ENCODE results near the gene TPST1. TPM values are rescaled to one million over a fixed set of nuclear protein-coding genes. Genes with fewer than 3 reads are reported as not detected.

TPST1 gene
- total RNA-seq, 3 donors from 2014 or later = 1.1 to 2.0 (median 1.4) TPM

GRCh38 chr7:66178258-66178657, 26.9 kb upstream of the TPST1 start:
- no peaks in the 10 kb centered on the region for H3K36me3 Mint-ChIP-seq (ENCODE audit: insufficient read depth)
- H3K4me3 Mint-ChIP-seq = no peak overlapping the region
- no peak for ATAC-seq
- H3K4me1 Mint-ChIP-seq (ENCODE audit: low read depth) = no peaks in the 10 kb centered on the region
- no peak for DNase-seq
- H3K27me3 Mint-ChIP-seq (ENCODE audit: low read depth) = no peaks in the 10 kb centered on the region
- H3K9me3 Mint-ChIP-seq = no peaks in the 10 kb centered on the region

DNA sequence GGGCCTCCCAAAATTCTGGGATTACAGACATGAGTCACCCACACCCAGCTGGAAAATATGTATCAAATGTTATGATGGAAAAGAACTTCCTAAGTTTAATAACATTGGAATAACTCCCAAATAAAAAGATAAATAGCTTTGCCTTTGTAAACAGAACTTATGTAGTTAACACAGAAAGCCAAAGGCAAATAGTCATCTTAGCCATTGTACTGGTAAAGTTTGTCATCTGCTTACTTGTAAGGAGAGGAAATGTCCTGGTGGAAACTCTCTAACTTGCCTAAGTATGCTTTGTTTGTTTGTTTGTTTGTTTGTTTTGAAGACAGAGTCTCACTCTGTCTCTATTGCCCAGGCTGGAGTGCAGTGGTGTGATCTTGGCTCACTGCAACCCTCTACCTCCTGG, 23.8 kb upstream of the TPST1 start:
- DNase-seq = no peak
- H3K27me3 Mint-ChIP-seq (ENCODE audit: low read depth) = no peaks in the 10 kb centered on the region
- ATAC-seq = no peak
- no peaks in the 10 kb centered on the region for H3K9me3 Mint-ChIP-seq
- H3K4me3 Mint-ChIP-seq = no peak overlapping the region
- H3K36me3 Mint-ChIP-seq (ENCODE audit: insufficient read depth) = no peaks in the 10 kb centered on the region
- no peaks in the 10 kb centered on the region for H3K4me1 Mint-ChIP-seq (ENCODE audit: low read depth)

DNA sequence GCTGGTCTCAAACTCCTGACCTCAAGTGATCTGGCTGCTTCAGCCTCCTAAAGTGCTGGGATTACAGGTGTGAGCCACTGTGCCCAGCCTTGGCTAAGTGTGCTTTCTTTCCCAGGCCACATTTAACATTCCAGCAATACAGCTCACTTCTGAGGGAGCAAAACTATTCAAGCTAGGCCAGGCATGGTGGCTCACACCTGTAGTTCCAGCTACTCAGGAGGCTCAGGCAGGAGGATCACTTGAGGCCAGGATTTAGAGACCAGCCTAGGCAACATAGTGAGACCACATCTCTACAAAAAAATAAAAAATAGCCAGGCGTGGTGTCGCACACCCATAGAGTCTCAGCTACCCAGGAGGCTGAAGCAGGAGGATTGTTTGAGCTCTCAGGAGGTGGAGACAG, 23.3 kb upstream of the TPST1 start:
- Mint-ChIP-seq H3K27me3 (ENCODE audit: low read depth) (no peaks in the 10 kb centered on the region), H3K9me3 (no peaks in the 10 kb centered on the region), H3K36me3 (ENCODE audit: insufficient read depth) (no peaks in the 10 kb centered on the region), H3K4me3 (no peak overlapping the region), H3K4me1 (ENCODE audit: low read depth) (no peaks in the 10 kb centered on the region)
- no peak for DNase-seq
- no peak for ATAC-seq

- ATAC-seq (no peak), DNase-seq (no peak)
- Mint-ChIP-seq H3K9me3 (no peaks in the 10 kb centered on the region), H3K4me1 (ENCODE audit: low read depth) (no peaks in the 10 kb centered on the region), H3K4me3 (no peak overlapping the region), H3K36me3 (ENCODE audit: insufficient read depth) (no peaks in the 10 kb centered on the region), H3K27me3 (ENCODE audit: low read depth) (peaks cover 3% of the 10 kb centered on the region)
Observed at GRCh38 chr7:66182920-66183319, 22.2 kb upstream of the TPST1 start.

DNA sequence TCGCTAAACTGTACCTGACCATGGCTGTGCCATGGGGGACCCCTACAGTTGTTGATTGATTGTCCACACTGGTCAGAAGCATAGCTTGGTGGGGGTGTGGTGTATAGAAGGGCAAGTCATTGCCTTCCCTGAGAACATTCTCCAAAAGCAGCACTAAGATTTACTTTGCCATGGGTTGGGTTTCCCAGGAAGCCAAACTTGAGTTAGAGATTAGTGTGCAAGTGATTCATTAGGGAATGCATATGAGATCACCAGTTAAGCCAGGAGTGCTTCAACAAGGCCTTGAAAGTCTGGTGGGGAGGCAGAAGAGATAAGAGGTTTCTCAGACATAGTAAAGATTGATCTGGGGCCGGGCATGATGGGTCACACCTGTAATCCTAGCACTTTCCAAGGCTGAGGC, 21.4 kb upstream of the TPST1 start:
- DNase-seq (no peak), ATAC-seq (no peak)
- H3K4me3 Mint-ChIP-seq = no peak overlapping the region
- H3K27me3 Mint-ChIP-seq (ENCODE audit: low read depth) = peaks cover 5% of the 10 kb centered on the region
- no peaks in the 10 kb centered on the region for H3K36me3 Mint-ChIP-seq (ENCODE audit: insufficient read depth)
- H3K4me1 Mint-ChIP-seq (ENCODE audit: low read depth) = no peaks in the 10 kb centered on the region
- H3K9me3 Mint-ChIP-seq = no peaks in the 10 kb centered on the region

- peaks cover 9% of the 10 kb centered on the region for H3K27me3 Mint-ChIP-seq (ENCODE audit: low read depth)
- H3K9me3 Mint-ChIP-seq = no peaks in the 10 kb centered on the region
- H3K4me3 Mint-ChIP-seq = no peak overlapping the region
- H3K4me1 Mint-ChIP-seq (ENCODE audit: low read depth) = no peaks in the 10 kb centered on the region
- no peaks in the 10 kb centered on the region for H3K36me3 Mint-ChIP-seq (ENCODE audit: insufficient read depth)
- DNase-seq (no peak), ATAC-seq (no peak)
Observed at GRCh38 chr7:66185680-66186187, 19.4 kb upstream of the TPST1 start.

DNA sequence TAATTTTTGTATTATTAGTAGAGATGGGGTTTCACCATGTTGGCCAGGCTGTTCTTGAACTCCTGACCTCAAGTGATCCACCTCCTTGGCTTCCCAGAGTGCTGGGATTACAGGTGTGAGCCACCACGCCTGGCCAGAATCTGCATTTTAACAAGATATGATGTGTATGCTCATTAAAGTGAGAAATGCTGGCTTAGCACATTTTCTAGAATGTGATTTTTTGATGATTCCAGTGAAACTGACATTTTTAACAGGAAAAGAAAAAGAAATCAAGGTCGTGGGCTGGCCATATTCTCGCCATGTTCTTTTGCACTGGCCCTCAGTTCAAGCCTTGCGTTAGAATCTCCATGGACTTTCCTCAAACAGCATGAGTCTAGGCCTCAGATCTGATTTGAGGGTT, 18.1 kb upstream of the TPST1 start:
- Mint-ChIP-seq H3K4me3 (no peak overlapping the region), H3K27me3 (ENCODE audit: low read depth) (peaks cover 9% of the 10 kb centered on the region), H3K36me3 (ENCODE audit: insufficient read depth) (no peaks in the 10 kb centered on the region), H3K4me1 (ENCODE audit: low read depth) (no peaks in the 10 kb centered on the region), H3K9me3 (no peaks in the 10 kb centered on the region)
- DNase-seq (no peak), ATAC-seq (no peak)

GRCh38 chr7:66187905-66188304, 17.2 kb upstream of the TPST1 start:
- Mint-ChIP-seq H3K9me3 (no peaks in the 10 kb centered on the region), H3K4me1 (ENCODE audit: low read depth) (no peaks in the 10 kb centered on the region), H3K36me3 (ENCODE audit: insufficient read depth) (no peaks in the 10 kb centered on the region), H3K4me3 (no peak overlapping the region), H3K27me3 (ENCODE audit: low read depth) (peaks cover 9% of the 10 kb centered on the region)
- no peak for ATAC-seq
- no peak for DNase-seq

DNA sequence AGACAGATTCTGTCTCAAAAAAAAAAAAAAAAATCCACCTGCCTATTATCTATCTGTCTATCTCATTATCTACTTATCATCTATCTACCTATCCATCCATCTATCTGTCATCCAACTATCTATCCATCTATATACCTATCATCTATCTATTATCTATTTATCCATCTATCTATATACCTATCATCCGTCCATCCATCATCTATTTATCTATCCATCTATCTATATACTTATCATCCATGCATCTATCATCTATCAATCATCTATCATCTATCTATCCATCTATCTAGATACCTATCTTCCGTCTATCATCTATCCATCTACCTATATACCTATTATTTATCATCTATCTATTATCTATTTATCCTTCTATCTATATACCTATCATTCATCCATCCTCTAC, 16.5 kb upstream of the TPST1 start:
- Mint-ChIP-seq H3K27me3 (ENCODE audit: low read depth) (peaks cover 9% of the 10 kb centered on the region), H3K36me3 (ENCODE audit: insufficient read depth) (no peaks in the 10 kb centered on the region), H3K9me3 (no peaks in the 10 kb centered on the region), H3K4me1 (ENCODE audit: low read depth) (no peaks in the 10 kb centered on the region), H3K4me3 (no peak overlapping the region)
- ATAC-seq (no peak), DNase-seq (no peak)

DNA sequence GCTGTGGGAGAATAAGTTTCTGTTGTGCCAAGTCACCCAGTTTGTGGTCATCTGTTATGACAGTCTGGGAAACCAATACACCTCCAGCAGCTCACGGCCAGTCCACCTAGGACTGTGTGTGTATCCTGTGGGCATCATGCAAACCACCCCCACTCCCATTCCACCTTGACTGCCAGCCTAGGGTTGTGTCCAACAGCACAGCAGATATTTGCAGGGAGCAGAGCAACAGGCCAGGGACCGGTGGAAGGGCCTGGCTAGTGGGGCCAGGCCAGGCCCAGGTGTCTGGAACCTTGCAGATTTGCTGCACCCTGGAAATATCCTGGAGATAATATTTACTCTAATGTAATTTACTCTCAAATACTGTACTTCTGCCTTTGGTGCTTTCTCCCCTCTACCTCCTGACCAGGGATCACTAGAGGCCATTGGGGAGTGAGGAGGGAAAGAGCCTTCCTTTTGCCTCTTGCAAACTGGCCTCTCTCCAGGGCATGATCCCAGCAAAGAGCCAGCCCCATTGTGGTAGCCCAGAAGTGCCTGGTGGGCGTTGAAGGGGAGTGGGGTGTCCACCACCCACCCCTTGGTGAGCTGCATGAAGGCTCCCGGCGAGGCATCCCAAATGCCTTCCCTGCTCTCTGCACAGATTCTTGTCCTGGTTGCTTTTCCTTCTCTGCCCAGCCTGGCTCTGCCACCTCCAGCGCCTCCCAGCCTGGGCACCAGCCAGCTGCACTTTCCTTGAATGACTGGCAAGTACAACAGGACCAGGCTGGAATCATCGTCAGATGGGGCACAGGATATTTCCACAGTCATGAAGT, 15.2 kb upstream of the TPST1 start:
- Mint-ChIP-seq H3K36me3 (ENCODE audit: insufficient read depth) (no peaks in the 10 kb centered on the region), H3K9me3 (no peaks in the 10 kb centered on the region), H3K27me3 (ENCODE audit: low read depth) (peaks cover 9% of the 10 kb centered on the region), H3K4me3 (no peak overlapping the region), H3K4me1 (ENCODE audit: low read depth) (no peaks in the 10 kb centered on the region)
- no peak for DNase-seq
- no peak for ATAC-seq

- H3K4me3 Mint-ChIP-seq = no peak overlapping the region
- H3K4me1 Mint-ChIP-seq (ENCODE audit: low read depth) = no peaks in the 10 kb centered on the region
- no peaks in the 10 kb centered on the region for H3K36me3 Mint-ChIP-seq (ENCODE audit: insufficient read depth)
- ATAC-seq = no peak
- H3K27me3 Mint-ChIP-seq (ENCODE audit: low read depth) = peaks cover 9% of the 10 kb centered on the region
- DNase-seq = no peak
- H3K9me3 Mint-ChIP-seq = no peaks in the 10 kb centered on the region
Observed at GRCh38 chr7:66190504-66190857, 14.7 kb upstream of the TPST1 start.

DNA sequence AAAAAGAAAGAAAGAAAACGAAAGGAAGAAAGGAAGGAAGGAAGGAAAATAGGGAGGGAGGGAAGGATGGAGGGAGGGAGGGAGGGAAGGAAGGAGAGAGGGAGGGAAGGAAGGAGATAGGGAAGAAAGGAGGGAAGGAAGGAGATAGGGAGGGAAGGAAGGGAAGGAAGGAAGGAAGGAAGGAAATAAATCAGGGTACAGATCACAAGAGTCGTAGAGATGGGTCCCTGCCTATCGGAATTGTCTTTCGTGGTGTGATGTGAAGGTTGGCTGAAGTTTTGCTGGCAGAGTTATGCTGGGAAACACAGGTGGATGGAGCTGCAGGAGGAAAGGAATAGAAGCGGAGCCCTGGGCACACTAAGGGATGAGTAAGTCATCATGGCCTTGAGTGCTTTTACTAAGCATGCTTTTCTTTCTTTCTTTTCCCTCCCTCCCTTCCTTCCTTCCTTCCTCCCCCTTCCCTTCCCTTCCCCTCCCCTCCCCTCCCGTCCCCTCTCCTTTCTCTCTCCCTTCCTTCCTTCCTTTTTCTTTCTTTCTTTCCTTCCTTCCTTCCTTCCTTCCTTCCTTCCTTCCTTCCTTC, 11.9 kb upstream of the TPST1 start:
- no peaks in the 10 kb centered on the region for H3K9me3 Mint-ChIP-seq
- no peak for DNase-seq
- H3K27me3 Mint-ChIP-seq (ENCODE audit: low read depth) = peaks cover 6% of the 10 kb centered on the region
- no peaks in the 10 kb centered on the region for H3K36me3 Mint-ChIP-seq (ENCODE audit: insufficient read depth)
- no peak overlapping the region for H3K4me3 Mint-ChIP-seq
- no peak for ATAC-seq
- H3K4me1 Mint-ChIP-seq (ENCODE audit: low read depth) = no peaks in the 10 kb centered on the region

DNA sequence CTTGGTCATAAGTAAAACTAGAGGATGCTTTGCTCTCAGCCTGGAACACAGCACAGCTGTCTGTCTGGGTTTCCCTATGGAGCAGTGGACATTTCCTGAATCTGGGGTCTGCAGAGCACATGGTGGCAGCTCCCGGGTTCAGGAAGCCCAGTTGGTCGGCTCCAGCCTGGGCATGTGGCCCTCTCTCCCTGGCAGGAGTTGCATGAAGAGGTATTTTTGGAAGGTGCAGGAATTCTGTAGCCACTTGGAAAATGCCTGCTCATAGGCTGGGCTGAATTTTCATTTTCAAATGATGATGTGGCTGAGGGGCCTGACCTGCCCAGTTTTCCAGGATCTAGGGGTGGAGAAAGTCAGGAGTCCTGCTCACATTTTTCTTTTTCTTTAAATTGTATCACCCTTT, 6.7 kb upstream of the TPST1 start:
- Mint-ChIP-seq H3K27me3 (ENCODE audit: low read depth) (peaks cover 12% of the 10 kb centered on the region), H3K4me3 (no peak overlapping the region), H3K36me3 (ENCODE audit: insufficient read depth) (no peaks in the 10 kb centered on the region), H3K9me3 (no peaks in the 10 kb centered on the region), H3K4me1 (ENCODE audit: low read depth) (peaks cover 7% of the 10 kb centered on the region)
- ATAC-seq (no peak), DNase-seq (no peak)

- Mint-ChIP-seq H3K9me3 (no peaks in the 10 kb centered on the region), H3K4me1 (ENCODE audit: low read depth) (peaks cover 7% of the 10 kb centered on the region), H3K36me3 (ENCODE audit: insufficient read depth) (no peaks in the 10 kb centered on the region), H3K4me3 (no peak overlapping the region), H3K27me3 (ENCODE audit: low read depth) (peaks cover 12% of the 10 kb centered on the region)
- ATAC-seq (no peak), DNase-seq (no peak)
Observed at GRCh38 chr7:66198956-66199355, 6.2 kb upstream of the TPST1 start.

GRCh38 chr7:66202441-66202840, 2.7 kb upstream of the TPST1 start:
- ATAC-seq (no peak), DNase-seq (no peak)
- peaks cover 22% of the 10 kb centered on the region for H3K27me3 Mint-ChIP-seq (ENCODE audit: low read depth)
- H3K4me1 Mint-ChIP-seq (ENCODE audit: low read depth) = peaks cover 26% of the 10 kb centered on the region
- no peaks in the 10 kb centered on the region for H3K9me3 Mint-ChIP-seq
- no peak overlapping the region for H3K4me3 Mint-ChIP-seq
- H3K36me3 Mint-ChIP-seq (ENCODE audit: insufficient read depth) = no peaks in the 10 kb centered on the region

All from activated T-cell treated with anti-CD3 and anti-CD28 coated beads, Interleukin-2, amount 50 U/mL, for 4 hours (primary cell).